GM20000 (cell line): ENCODE measurements around the gene CNOT6.

Source experiments
- DNase-seq: peaks from one replicate; pipeline ENCODE4 v3.0.0; 2012; ENCODE audit warnings: low spot score
- CTCF ChIP-seq: IDR thresholded peaks from 2 replicates; pipeline ENCODE4 v1.5.1; 2012; ENCODE audit warnings: mild to moderate bottlenecking, control low read depth; ENCODE audit errors: extremely low read depth, missing control alignments

CNOT6 gene

GRCh38 chr5:180589771-180590542 lies 95.8 kb downstream of the CNOT6 start:
- TF ChIP-seq CTCF: no peak

DNA sequence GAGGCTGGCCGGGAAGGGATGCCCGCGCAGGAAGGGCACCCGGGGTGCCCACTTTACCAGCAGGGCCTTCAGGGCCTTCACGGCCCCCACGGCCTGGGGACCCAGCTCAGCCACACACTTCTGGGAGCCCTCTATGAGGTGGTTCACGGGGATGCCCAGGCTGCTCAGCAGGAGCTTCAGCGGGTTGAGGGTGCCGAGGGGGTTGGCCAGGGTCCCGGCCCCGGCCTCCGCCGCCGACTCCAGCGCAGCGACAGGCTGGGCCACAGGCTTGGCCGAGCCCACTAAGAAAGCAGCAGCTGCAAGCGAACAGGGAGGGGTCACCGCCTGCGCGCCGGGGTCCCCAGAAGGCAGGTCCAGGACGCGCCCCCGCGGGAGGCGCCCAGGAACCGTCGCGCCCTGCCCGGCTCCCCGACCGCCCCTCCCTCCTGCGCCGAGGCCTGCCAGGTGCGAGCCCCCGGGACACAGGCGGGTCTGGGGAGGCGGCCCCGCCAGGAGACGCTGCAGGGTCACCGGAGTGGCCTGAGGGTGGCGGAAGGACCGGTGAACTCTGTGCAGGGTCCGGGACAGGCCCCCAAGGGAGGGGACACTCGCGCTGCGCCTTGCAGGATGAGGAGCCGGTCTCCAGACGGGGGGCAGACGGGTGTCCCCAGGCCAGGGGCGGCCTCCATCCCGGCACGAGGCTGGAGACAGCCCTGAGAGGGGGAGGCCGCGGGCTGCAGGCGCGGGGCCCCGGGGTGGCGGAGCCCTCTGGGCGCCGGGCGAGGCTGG lies 96.5 kb downstream of the CNOT6 start:
- DNase-seq: peak; percentile 27

More at GRCh38 chr5:180589771-180590542, 95.8 kb downstream of the CNOT6 start:
- DNase-seq: peak; percentile 17

GRCh38 chr5:180591311-180591887 lies 97.2 kb downstream of the CNOT6 start, which contains the start of gene SCGB3A1:
Gene SCGB3A1 (minus strand): TSS chr5:180591499. CDS start chr5:180591462, 37 bp downstream.
- DNase-seq: peak; percentile 17
- no peak for TF ChIP-seq CTCF

More for the DNA sequence above, 96.5 kb downstream of the CNOT6 start:
- no peak for TF ChIP-seq CTCF

- no peak for TF ChIP-seq CTCF
- DNase-seq: no peak
These were observed 98.0 kb downstream of the CNOT6 start for GRCh38 chr5:180592176-180592575.

- no peak for DNase-seq
- no peak for TF ChIP-seq CTCF
These were observed 99.4 kb downstream of the CNOT6 start for GRCh38 chr5:180593446-180594206.

DNA sequence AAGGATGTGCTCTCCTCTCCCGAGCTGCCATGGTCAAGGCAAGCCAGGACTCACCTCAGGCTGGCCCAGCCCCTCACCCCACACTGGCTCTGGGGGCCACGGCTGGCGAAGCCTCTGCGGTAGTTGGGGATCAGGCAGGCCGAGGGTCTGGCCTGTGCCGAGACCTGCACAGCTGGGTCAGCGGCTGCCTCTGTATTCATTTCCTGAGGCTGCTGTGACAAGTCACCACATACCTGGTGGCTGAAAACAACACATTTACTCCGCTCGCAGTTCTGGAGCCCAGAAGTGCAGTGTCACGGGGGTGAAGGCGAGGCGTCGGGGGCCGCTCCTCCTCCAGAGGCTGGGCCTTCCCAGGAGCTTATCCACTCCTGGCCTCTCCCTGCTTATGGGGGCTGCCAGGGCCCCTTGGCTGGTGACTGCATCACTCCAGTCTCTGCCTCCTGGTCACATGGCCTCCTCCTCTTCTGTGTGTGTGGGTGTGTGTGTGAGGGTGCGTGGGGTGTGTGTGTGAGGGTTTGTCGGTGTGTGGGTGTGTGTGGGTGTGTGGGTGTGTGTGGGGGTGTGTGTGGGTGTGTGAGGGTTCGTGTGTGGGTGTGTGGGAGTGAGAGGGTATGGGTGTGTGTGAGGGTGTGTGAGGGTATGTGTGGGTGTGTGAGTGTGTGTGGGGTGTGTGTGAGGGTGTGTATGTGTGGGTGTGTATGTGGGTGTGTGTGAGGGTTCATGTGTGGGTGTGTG lies 100.3 kb downstream of the CNOT6 start:
- no peak for TF ChIP-seq CTCF
- no peak for DNase-seq
